Measurements from ENCODE around the gene LY9.

DNA sequence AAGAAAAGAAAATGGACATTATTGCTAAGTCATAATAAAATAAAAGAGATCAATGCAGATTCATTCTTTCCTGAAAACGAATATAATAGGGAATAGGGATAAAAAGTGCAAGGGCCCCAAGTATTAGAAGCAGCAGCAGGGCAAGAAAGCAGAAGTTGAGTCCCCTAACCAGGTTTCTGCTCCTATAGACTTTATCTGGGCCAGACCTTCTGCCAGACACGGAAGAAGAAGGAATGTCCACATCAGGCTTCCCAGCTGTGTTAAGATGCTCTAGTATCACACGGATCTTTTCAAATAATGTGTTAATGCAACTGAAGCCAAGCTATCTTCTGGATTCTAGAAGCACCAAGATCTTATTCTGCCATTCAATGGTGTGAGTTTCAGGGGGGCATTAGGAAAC lies 39.8 kb downstream of the LY9 start:
- TF ChIP-seq, protein P1, sequence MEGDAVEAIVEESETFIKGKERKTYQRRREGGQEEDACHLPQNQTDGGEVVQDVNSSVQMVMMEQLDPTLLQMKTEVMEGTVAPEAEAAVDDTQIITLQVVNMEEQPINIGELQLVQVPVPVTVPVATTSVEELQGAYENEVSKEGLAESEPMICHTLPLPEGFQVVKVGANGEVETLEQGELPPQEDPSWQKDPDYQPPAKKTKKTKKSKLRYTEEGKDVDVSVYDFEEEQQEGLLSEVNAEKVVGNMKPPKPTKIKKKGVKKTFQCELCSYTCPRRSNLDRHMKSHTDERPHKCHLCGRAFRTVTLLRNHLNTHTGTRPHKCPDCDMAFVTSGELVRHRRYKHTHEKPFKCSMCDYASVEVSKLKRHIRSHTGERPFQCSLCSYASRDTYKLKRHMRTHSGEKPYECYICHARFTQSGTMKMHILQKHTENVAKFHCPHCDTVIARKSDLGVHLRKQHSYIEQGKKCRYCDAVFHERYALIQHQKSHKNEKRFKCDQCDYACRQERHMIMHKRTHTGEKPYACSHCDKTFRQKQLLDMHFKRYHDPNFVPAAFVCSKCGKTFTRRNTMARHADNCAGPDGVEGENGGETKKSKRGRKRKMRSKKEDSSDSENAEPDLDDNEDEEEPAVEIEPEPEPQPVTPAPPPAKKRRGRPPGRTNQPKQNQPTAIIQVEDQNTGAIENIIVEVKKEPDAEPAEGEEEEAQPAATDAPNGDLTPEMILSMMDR (conservative IDR thresholded peaks at IDR 0.05), result no peak
- TF ChIP-seq EZH2 (IDR thresholded peaks at IDR 0.05; ENCODE audit: low read depth), result no peak
